ENCODE data around the gene MORN5. TPM values are rescaled to one million over a fixed set of nuclear protein-coding genes. Genes with fewer than 3 reads are reported as not detected.

Gene MORN5
- total and polyA plus RNA-seq, 2 experiments from 2014 or later = not detected

DNA sequence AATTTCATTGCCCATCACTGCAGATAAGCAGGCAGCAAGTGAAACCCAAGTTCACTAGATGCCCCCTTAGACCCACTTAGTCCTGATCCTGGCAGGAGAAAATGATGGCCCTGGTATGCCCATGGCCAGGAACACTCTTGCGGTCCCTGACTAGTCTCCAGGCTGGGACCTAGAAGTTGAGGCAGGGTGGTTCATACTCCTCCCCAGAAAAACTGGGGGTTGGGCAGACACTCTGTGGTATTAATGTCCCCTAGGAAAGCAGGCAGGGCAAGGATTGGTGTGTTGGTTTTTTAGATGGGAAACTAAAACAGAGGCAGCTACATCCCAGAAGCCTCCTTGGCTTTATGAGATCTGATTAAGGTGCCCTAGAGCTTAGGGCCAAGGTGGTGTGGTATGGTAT lies 56.0 kb downstream of the MORN5 start (continued):
- TF ChIP-seq, protein P1, sequence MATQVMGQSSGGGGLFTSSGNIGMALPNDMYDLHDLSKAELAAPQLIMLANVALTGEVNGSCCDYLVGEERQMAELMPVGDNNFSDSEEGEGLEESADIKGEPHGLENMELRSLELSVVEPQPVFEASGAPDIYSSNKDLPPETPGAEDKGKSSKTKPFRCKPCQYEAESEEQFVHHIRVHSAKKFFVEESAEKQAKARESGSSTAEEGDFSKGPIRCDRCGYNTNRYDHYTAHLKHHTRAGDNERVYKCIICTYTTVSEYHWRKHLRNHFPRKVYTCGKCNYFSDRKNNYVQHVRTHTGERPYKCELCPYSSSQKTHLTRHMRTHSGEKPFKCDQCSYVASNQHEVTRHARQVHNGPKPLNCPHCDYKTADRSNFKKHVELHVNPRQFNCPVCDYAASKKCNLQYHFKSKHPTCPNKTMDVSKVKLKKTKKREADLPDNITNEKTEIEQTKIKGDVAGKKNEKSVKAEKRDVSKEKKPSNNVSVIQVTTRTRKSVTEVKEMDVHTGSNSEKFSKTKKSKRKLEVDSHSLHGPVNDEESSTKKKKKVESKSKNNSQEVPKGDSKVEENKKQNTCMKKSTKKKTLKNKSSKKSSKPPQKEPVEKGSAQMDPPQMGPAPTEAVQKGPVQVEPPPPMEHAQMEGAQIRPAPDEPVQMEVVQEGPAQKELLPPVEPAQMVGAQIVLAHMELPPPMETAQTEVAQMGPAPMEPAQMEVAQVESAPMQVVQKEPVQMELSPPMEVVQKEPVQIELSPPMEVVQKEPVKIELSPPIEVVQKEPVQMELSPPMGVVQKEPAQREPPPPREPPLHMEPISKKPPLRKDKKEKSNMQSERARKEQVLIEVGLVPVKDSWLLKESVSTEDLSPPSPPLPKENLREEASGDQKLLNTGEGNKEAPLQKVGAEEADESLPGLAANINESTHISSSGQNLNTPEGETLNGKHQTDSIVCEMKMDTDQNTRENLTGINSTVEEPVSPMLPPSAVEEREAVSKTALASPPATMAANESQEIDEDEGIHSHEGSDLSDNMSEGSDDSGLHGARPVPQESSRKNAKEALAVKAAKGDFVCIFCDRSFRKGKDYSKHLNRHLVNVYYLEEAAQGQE (IDR thresholded peaks at IDR 0.05; ENCODE audit: unreplicated experiment) = no peak
- TF ChIP-seq STAT1 (IDR thresholded peaks at IDR 0.05; ENCODE audit: unreplicated experiment) = no peak

- Histone ChIP-seq H3K9me2 (ENCODE audit: insufficient read depth) (peaks cover 3% of the 10 kb centered on the region; the same call in 1 of the 2 replicates), H3K27ac (ENCODE audit: low read depth) (no peak overlapping the region), H4K20me1 (replicated peaks; ENCODE audit: insufficient read depth) (no peaks in the 10 kb centered on the region), H3K4me3 (peak overlapping the region; percentile 54), H3K36me3 (ENCODE audit: insufficient read depth) (no peaks in the 10 kb centered on the region), H3F3A (replicated peaks; ENCODE audit: low read depth) (peaks cover 21% of the 10 kb centered on the region), H3K27me3 (ENCODE audit: insufficient read depth) (peaks cover 97% of the 10 kb centered on the region), H2AFZ (peak overlapping the region; percentile 83), H3K79me2 (replicated peaks; ENCODE audit: insufficient read depth) (no peaks in the 10 kb centered on the region), H3K4me2 (peak overlapping the region; percentile 84), H3K4me1 (ENCODE audit: insufficient read depth) (peaks cover 41% of the 10 kb centered on the region)
- DNase-seq (ENCODE audit: low spot score) (peak; percentile 66), ATAC-seq (no peak)
- Mint-ChIP-seq H3K9me3 (peaks cover 7% of the 10 kb centered on the region), H3K4me1 (peaks cover 39% of the 10 kb centered on the region), H3K4me3 (peak overlapping the region; percentile 69), H3K27ac (no peak overlapping the region), H3K36me3 (ENCODE audit: low read depth) (no peaks in the 10 kb centered on the region), H3K27me3 (ENCODE audit: insufficient read depth, low read depth, poor library complexity) (peaks cover 99% of the 10 kb centered on the region)
- TF ChIP-seq, protein P2, sequence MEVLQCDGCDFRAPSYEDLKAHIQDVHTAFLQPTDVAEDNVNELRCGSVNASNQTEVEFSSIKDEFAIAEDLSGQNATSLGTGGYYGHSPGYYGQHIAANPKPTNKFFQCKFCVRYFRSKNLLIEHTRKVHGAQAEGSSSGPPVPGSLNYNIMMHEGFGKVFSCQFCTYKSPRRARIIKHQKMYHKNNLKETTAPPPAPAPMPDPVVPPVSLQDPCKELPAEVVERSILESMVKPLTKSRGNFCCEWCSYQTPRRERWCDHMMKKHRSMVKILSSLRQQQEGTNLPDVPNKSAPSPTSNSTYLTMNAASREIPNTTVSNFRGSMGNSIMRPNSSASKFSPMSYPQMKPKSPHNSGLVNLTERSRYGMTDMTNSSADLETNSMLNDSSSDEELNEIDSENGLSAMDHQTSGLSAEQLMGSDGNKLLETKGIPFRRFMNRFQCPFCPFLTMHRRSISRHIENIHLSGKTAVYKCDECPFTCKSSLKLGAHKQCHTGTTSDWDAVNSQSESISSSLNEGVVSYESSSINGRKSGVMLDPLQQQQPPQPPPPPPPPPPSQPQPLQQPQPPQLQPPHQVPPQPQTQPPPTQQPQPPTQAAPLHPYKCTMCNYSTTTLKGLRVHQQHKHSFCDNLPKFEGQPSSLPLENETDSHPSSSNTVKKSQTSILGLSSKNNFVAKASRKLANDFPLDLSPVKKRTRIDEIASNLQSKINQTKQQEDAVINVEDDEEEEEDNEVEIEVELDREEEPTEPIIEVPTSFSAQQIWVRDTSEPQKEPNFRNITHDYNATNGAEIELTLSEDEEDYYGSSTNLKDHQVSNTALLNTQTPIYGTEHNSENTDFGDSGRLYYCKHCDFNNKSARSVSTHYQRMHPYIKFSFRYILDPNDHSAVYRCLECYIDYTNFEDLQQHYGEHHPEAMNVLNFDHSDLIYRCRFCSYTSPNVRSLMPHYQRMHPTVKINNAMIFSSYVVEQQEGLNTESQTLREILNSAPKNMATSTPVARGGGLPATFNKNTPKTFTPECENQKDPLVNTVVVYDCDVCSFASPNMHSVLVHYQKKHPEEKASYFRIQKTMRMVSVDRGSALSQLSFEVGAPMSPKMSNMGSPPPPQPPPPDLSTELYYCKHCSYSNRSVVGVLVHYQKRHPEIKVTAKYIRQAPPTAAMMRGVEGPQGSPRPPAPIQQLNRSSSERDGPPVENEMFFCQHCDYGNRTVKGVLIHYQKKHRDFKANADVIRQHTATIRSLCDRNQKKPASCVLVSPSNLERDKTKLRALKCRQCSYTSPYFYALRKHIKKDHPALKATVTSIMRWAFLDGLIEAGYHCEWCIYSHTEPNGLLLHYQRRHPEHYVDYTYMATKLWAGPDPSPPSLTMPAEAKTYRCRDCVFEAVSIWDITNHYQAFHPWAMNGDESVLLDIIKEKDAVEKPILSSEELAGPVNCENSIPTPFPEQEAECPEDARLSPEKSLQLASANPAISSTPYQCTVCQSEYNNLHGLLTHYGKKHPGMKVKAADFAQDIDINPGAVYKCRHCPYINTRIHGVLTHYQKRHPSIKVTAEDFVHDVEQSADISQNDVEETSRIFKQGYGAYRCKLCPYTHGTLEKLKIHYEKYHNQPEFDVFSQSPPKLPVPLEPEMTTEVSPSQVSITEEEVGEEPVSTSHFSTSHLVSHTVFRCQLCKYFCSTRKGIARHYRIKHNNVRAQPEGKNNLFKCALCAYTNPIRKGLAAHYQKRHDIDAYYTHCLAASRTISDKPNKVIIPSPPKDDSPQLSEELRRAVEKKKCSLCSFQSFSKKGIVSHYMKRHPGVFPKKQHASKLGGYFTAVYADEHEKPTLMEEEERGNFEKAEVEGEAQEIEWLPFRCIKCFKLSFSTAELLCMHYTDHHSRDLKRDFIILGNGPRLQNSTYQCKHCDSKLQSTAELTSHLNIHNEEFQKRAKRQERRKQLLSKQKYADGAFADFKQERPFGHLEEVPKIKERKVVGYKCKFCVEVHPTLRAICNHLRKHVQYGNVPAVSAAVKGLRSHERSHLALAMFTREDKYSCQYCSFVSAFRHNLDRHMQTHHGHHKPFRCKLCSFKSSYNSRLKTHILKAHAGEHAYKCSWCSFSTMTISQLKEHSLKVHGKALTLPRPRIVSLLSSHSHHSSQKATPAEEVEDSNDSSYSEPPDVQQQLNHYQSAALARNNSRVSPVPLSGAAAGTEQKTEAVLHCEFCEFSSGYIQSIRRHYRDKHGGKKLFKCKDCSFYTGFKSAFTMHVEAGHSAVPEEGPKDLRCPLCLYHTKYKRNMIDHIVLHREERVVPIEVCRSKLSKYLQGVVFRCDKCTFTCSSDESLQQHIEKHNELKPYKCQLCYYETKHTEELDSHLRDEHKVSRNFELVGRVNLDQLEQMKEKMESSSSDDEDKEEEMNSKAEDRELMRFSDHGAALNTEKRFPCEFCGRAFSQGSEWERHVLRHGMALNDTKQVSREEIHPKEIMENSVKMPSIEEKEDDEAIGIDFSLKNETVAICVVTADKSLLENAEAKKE (CRISPR knock-in tag; IDR thresholded peaks at IDR 0.05) = no peak
- TF ChIP-seq STAT1 (IDR thresholded peaks at IDR 0.05; ENCODE audit: unreplicated experiment) = no peak
- no peak for TF ChIP-seq NANOG (IDR thresholded peaks at IDR 0.05; ENCODE audit: borderline replicate concordance)
- TF ChIP-seq ZNF114 (CRISPR knock-in tag; IDR thresholded peaks at IDR 0.05) = no peak
- TF ChIP-seq CREB1 (CRISPR knock-in tag; IDR thresholded peaks at IDR 0.05; ENCODE audit: low read depth) = no peak
- peak; percentile 73 for TF ChIP-seq EZH2 (IDR thresholded peaks at IDR 0.05; ENCODE audit: low read depth, unreplicated experiment)
Measured at GRCh38 chr9:122216138-122216797, 56.6 kb downstream of the MORN5 start.
